HG03175 (cell line): ENCODE data around the gene HEMK1.

Experiments used
- ATAC-seq: cut with Tn5 transposase; IDR thresholded peaks from one replicate; pipeline ENCODE4 v1.9.1; 2021; ENCODE audit warnings: mild to moderate bottlenecking, moderate library complexity; ENCODE audit not compliant: unreplicated experiment

The HEMK1 gene

DNA sequence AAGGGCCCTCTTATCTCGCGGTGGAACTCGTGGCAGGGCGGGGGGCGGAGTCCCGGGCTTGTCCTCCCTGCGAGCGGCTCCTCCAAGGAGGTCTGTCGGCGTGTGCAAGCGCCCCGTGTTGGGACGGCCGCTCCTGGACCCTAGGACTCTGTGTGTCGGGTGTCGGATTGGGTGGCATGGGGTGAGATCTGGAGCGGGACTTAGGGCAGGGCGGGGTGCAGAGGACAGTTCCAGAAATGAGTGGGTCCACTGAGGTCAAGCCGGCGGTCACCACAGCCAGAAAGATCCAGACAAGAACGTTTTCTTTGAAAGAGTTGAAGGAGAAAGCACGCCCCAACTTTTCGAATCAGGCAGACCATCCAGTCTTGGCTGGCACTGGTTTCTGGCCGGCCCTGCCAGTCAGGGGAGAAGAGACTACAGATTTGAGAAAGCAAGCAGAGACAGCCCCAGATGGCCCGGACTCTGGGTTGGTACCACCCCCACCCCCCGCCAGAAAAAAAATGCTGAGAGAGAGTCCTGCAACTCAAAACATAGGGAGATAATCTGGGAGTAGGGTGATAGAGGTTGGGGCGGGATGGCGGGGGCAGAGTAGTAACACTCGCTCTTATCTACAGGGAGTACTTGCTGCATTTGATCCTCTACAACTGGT lies 43.0 kb downstream of the HEMK1 start:
- peak; percentile 9 for ATAC-seq

DNA sequence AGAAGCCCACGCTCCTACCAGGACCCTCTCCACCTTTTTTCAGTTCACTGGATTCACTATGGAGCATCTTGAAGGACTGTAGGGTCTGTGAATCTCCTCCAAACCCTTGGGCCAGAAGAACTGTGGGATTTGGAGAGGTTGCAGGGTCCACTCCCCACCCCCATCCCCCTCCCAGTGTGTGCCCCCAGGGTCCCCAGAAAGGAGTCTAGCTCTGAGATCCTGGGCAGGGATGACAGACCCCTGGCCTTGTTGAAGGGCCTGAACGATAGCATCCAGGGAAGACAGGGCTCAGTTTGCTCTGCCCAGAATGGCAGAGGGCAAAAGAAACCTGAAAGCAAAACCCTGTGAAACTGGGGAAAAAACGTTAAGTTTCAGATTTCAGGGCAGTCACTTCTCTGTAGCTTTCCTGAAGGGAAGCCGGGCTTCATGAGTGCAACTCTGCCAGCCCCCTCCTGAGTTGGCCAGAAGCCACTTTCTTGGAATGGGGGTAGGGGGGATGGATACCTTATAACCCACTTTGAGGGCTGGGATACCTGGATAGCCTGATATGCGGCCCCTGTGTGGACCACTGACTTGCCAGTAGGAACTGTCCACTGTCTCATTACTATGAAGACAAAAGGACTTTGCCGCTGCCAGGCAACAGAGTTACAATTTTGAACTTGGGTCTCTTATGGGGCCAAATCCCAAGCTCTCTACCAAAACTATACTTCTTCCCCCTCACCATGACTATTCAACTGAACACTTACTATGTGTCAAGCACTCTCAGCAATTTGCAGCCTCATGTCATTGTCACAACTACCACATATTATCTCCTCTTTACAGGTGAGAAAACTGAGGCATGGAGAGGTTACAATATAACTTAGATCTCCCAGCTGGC lies 43.9 kb downstream of the HEMK1 start:
- no peak for ATAC-seq

DNA sequence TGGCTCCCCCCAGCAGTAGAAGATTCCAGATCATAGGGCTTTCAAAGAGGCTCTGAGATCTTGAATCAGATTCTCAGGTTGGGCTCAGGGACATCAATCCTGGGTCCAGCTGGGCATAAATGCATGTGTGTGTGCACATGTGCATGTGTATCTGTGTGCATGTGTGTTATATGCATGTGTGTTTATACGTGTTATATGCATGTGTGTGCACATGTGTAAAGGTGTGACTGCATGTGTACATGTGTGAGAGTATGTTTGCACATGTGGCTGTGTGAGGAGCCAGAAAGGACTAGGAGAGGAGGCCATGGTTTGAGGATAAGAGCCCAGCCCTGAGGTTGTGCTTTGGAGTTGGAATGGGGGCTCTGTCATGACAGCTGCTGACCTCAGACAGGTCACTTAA lies 45.9 kb downstream of the HEMK1 start:
- no peak for ATAC-seq

DNA sequence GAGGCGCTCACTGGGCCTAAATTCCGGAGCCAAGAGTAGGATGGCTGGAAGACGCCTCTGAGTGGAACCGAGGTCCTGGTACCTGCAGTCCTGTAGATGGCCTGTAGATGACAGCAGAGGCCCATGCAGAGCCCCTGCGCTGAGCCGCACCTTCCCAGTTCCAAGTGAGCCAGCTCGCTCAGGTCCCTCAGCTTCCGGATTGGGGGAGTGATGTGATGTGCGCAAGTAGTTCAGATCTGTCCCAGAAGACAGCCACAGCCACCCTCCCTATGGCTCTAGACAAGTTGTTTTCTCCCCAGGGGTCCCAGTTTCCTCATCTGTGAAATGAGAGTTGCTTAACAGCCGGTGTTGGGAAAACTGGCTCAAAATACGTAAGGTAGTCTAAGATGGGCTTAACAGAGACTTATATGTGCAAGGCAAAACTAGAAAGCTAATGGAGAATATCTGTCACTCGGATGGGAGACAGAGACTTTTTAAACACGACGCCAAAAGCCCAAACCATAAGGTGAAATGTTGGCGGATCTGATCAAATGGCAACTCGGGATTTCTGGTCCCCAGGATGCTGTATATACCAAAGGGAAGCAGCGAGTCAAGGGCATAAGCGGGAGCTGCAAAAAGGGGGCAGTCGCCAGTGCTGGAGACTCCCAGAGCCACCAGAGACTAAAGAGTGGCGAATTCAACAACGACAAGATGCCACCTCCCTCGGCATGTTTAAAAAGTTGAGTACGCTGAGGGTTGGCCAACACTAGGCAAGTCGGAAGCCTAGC lies 46.9 kb downstream of the HEMK1 start:
- ATAC-seq: peak; percentile 32

DNA sequence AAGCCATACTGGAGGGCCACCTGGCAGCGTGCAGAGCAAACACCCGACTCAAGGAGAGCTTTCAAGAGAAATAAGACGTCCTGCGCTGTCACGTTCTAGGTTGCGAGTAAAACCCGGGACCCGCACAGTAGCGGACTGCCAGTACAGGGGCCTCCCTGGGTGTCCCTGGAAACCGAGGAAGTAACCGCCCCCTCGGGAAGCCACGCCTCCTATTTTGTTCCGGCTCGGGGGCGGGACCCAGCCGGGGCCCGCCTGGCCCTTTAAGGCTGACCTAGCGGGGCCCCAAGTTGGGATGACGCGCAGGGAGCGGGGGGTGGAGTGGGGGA lies 47.4 kb downstream of the HEMK1 start:
- peak; percentile 68 for ATAC-seq

DNA sequence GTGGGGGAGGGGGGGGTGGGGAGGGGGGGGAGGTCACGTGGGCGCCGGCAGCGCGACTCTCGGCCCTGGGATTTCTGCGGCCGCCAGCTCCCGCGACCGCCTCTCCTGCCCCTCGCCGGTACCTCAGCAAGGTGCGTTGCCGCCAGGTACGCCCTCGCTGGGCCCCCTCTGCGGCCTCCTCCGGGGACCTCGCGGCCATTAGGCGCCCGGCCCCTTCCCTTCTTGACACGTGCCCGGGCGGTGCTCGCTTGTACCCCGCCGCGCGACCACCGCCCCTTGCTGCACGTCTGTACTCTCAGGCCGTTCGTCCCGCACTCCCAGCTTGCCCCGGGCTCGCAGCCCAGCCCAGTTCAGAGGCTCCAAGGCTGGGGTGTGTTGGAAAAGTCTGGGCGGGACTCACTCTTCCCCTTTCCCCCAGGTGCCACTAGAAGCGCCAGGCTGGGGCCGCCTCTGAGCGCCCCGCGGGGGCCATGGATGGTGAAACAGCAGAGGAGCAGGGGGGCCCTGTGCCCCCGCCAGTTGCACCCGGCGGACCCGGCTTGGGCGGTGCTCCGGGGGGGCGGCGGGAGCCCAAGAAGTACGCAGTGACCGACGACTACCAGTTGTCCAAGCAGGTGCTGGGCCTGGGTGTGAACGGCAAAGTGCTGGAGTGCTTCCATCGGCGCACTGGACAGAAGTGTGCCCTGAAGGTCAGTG lies 47.9 kb downstream of the HEMK1 start, which contains the start of gene MAPKAPK3:
Gene MAPKAPK3 (plus strand): TSS at position 56 of the 696 bp plus-strand sequence. CDS start 415 bp downstream, at position 471.
- peak; percentile 23 for ATAC-seq

DNA sequence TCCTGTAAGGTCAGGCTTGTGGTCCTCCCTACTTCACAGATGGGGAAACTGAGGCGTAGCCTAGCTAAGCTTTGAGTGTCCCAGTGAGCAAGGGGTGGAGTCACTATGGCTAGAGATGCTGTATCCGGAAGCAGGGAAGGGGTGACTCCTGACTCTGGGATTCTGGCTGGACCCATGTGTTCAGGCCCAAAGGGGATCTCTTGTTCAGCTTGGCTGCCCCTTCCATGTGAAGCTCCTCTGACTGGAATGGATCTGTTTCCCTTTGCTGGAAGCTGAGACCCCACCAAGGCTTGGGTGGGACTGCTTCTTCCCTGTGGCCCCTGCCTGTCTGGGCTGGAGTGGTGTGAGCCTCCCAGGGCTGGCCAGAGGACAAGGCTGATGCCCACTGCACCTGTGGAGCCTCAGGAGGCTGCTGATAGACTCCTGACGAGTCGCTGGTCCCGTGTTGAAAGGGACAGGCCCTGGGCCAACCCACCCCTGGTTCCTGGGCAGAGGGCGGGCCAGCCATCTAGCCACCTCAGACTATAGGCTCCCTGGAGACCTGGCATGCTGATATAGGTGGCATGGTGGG lies 48.7 kb downstream of the HEMK1 start:
- no peak for ATAC-seq

DNA sequence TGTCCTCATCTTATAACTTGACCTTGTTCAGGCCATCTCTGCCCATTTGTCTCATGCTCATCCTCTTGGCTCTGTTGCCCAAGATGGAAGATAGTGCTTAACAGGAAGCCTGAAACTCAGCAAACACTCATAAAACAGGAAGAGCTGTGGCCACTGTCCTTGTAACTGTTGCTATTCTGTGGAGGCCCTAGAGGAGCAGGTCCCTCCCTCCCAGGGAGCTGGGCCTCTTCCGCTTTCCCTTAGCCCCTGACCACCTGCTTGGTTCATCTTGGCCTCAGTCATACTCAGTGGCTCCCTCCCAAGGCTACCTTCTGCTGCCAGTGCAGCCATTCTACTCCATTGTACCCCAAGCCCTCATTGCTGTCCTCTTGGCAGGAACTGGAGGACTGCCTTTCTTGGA lies 51.1 kb downstream of the HEMK1 start:
- no peak for ATAC-seq

DNA sequence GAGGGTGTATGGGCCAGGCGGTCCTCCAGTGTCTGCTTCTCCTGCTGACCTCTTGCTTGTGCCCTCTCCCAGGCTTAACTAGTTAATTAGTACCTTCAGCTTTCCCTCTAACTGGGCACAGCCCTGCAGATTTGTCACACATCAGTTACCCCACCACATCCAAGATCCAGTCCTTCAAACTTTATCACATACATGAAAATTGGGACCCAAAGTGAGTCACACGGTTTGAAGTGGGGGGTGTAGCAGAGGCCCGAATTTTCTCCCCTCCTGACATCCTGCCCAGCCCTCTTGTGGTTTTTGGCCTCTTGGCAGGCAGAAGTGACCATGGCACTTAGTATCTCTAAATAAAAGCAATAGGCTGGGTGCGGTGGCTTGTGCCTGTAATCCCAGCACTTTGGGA lies 51.5 kb downstream of the HEMK1 start:
- ATAC-seq: no peak

DNA sequence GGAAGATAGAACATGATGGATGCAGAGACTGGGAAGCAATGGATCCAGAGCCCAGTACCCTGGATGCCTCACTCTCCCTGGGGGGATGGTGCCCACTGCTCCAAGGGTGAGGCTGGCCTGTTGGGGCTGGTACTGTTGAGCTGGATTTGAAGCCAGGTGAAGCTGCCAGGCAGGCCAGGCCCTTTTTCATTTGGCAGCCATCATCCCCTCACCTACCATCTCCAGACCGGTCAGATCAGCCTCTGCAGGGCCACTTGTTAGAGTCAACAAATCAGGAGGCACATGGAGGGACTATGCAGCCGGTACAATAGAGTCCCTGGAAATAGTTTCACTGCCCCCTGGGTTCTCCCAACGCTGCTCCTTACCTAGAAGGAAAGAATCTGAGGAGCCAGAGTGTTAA lies 53.6 kb downstream of the HEMK1 start:
- no peak for ATAC-seq

DNA sequence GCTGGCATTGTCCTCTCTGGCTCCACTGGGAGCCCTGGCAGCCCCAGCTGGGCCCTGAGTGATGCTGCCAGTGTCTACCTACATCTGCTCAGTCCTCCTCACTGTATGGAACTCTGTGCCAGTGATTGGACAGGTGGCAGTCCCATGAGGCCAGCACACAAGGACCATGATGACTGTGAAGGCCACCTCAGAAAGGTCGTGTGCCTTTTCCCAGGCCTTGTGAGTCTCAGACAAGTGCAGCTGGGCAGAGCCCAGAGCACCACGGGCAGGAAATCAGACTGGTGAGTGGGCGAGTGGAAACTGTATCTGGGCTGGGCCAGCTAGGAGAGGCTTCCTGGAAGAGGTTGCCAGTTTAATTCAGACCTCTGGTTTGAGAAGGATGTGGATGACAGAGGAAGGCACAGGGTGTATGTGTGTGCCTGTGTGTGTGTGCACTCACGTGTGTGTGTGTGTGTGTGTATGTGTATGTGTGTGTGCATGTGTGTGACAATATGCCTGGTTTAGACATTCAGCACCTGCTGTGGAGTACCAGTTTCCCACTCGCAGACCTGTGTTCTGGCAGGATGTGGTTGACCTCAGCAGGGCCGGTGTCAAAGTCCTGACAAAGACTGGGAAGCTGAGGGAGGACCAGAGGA lies 54.6 kb downstream of the HEMK1 start:
- ATAC-seq: peak; percentile 39

DNA sequence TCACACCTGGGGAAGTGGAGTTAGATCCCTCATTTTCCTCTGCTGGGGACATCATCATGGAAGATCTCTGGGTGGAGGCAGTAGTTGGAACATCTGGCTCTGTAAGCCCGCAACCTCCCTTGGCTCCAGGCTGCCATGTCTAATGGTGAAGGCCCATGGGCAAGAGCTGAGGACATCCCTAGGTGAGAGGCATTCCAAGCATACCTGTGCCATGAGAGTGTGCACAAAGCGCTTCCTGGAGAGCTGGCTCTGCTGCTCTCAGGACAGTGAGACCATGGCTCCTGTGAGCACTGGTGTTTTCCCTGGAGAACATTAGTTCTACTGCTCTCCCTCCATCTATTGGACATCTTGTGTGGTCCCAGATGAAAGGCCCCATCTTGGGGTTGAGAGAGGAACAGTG lies 55.3 kb downstream of the HEMK1 start:
- ATAC-seq: no peak

DNA sequence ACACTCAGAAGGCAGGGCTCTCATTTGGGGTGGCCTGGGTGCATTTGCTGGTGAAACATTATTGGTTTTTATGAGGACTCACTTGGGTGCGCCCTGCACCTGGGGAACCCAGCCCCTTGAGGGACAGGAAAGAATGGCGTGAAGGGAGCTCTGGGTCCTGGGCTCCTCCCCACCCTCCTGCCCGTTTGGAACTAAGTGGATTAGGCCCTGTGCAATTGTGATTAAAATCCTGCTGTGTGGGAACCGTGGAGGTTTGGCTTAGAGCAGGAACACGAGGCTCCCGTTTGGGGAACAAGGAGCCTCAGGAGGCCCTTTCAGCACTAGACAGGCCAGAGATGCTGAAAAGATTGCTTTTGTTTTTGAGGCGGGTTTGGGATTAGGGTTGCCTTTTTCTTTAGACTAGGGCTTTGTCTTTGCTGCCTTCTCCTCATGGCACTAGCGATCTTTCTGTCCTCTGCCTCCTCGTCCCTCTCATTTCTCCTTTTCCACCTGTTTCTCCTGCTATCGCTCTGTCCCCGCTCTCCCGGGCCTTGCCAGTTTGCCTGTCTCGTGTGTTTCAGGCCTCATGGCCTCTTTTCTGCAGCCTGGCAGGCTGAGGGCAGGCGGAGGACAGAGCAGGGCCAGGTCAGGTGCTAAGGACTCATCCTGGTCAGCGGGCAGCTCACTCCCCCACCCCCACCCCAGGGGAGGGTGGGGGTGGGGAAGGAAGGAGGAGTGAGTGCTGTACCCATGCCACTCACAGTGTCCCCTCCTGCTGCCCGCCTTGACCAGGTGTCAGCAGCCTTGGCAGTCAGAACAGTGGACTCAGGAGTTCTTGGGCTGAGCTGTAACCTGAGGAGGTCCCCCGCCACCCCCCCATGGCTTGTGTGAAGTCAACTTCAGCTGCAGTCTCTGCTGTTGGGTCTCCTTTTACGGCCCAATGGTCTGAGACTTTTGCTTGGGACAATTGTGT lies 56.2 kb downstream of the HEMK1 start:
- no peak for ATAC-seq

DNA sequence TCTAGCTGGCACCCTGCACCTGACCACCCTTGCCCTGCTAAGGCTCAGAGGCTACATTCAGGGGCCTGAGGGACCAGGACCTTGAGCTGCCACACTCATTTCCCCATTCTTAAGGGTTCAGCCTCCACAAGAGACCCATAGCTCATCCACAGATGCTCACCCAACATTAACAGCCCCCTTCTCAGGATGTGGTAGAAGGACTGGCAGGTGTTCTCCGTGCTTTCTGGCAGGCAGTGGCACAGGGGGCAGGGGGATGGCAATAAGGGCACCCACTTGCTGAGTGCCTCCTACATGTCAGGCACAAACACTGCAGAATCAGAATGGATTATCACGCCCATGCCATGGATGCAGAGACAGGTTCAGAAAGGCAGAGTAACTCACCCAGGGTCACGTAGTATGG lies 57.1 kb downstream of the HEMK1 start:
- ATAC-seq: no peak

DNA sequence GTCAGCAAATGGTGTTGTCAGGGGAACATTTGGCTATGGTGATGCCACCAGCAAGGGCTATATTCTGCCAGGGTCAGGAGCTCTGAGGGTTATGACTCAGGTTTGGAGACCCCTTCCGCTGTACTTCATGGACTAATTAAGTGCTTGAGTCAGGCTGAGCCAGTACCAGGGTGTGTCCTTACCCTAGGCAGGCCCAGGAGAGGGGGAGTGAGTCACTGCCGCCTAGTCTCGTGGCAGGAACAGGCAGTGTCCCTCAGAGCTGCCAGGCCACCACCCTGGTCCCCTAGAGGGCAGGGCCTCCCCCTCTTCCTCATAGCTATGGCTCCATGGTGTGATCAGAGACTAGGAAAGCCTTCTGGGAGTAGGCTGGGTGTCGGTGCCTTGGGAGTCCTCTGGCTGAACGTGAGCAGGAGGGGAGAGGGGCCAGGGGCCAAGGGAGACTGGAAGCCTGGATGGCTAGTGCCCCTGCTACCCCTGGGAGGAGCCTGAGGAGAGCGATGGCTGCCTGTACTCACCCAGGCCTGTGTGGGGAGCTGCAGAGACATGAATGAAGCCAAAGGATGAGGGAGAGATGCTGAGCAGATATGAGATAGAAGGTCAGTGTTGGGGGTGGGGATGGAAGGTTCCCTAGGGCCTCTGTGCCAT lies 58.2 kb downstream of the HEMK1 start:
- ATAC-seq: no peak

DNA sequence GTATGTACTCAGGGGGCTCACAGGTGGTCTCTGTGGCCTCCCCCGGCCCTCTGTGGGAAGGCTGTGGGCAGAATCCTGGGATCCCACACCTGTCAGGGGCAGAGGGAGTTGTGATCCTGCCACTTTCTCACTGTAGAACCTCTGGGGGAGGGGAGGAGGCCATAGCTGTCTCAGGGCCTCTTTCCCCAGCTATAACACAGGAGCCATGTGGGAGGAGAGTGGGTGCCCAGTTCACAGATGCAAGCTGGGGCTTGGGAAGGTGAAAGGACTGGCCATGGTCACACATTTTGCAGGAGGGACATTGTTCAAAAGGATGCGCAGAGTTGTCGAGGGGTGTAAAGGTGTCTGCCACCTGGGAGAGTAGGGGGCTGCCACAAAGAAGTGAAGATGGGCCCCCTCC lies 59.3 kb downstream of the HEMK1 start:
- no peak for ATAC-seq

DNA sequence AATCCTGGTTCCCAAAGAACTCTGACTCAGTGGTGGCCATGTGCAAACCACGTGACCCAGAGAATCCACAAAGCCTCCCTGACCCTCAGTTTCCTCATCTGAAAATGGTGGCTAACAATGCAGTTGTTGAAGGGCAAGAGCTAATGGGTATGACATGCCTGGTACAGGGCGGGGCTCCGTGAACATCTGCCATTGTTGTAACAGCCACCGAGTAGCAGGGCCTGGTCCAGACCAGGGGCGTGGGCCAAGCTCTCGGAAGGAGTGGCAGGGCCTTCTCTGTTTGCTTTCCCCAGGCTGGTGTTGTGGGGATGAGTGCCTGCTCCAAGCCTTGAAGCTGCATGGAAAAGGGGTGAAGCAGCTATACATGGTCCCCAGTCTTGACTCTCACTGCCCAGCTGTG lies 61.1 kb downstream of the HEMK1 start:
- no peak for ATAC-seq

DNA sequence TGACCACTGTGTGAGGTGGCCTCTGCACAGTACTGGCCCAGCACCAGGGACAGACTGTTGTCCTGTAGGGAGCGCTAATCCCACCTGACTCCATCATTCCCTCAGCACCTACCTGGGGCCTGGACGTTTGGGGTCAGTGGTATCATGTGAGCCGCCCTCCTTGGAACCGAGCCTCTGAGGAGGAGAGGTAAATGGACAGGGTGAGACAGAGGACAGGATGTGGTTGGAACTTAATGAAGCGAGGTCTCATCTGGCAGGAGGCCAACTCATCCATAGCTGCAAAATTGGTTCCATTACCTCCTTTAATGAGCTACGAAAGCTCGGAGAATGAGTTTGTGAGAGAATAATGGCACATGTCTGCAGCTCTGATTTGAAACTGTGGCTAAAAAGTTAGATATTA lies 61.6 kb downstream of the HEMK1 start:
- no peak for ATAC-seq

DNA sequence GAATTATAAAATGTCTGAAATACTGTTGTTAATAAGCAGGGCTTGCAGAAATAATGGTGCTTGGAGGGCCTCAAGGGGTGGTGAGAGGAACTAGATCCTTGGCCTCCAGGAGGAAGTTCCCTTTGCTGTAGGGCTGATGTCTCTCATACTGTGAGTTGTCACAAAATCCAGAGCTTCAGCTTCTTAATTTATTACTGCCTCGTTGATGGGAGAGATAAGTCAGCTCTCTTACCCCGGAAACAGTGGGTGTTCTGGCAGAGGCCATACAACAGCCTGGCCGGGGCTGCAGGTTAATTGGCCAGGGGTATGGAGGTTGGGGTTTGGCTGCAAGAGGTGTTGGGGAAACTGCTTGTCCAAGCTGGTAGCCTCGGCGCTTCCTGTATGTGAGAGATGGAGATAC lies 63.1 kb downstream of the HEMK1 start:
- ATAC-seq: no peak
